HCT116 (cell line): ENCODE results near the gene CATSPERD. TPM values are rescaled to one million over a fixed set of nuclear protein-coding genes. Genes with fewer than 3 reads are reported as not detected.

ENCODE experiments used
- ATAC-seq: fragments of 200-7000 bp; cut with Tn5 transposase; 2 replicates; pipeline ENCODE4 v1.9.1; 2020; ENCODE audit warnings: mild to moderate bottlenecking, moderate library complexity
- BruUV-seq: library from RNA; stranded (reverse); fragments of 400-500 nt; replicated peaks from 2 replicates; lab custom pipeline; 2021; lab: Mats Ljungman, UMichigan
- CTCF ChIA-PET: fragments of 300-600 bp; sonication (Branson Sonifier 250); formaldehyde crosslinking; loops from one replicate; lab custom pipeline; 2021; ENCODE audit warnings: antibody characterized with exemption; lab: Charles Lee
- POLR2A ChIA-PET: fragments of 300-600, 350-600 bp; sonication (Branson Sonifier 250); formaldehyde crosslinking; loops from one replicate; lab custom pipeline; 2021; ENCODE audit warnings: antibody characterized with exemption; lab: Charles Lee
- RAD21 ChIA-PET, 2 experiments: fragments of 300-600 bp; sonication (Branson Sonifier 250); formaldehyde crosslinking; loops; one replicate each; lab custom pipeline; 2023; ENCODE audit warnings: low total read pairs in 2 of 2; ENCODE audit not compliant: uncharacterized antibody in 2 of 2, unreplicated experiment in 2 of 2, low non-redundant PET in 1 of 2; lab: Charles Lee
- DNase-seq: peaks from one replicate; pipeline ENCODE4 v3.0.0-alpha.2; 2010; ENCODE audit warnings: low read depth, low spot score
- H2AFZ ChIP-seq: fragments of 200-600 bp; shearing (Covaris generic), sonication (generic); 2 replicates; pipeline ENCODE4 v1.6.1; 2017; ENCODE audit warnings: low read depth, mixed run types, mixed read lengths, antibody characterized with exemption, low read length; ENCODE audit not compliant: poor library complexity, severe bottlenecking
- H3K27ac ChIP-seq: 2 replicates; pipeline ENCODE4 v1.5.1; 2012; ENCODE audit warnings: low read depth, low read length
- H3K27me3 ChIP-seq: fragments of 200-600 bp; sonication (generic); 2 replicates; pipeline ENCODE4 v1.6.1; 2016; ENCODE audit warnings: mixed run types, low read length, mixed read lengths; ENCODE audit not compliant: insufficient read depth
- H3K36me3 ChIP-seq, 2 experiments: fragments of 200-500 bp in 1 of 2; fragments of 200-600 bp in 1 of 2; sonication (Bioruptor generic) in 1 of 2; sonication (generic) in 1 of 2; 2 replicates each; pipeline versions ENCODE4 v1.5.1 to v1.6.1; 2014 to 2016; ENCODE audit warnings: low read length in 2 of 2, inconsistent platforms in 1 of 2, mixed read lengths in 1 of 2, mixed run types in 1 of 2; ENCODE audit not compliant: insufficient read depth in 2 of 2, control insufficient read depth in 1 of 2
- H3K4me1 ChIP-seq, 2 experiments: fragments of 200-600 bp in 1 of 2; sonication (generic) in 1 of 2; 2 replicates each; pipeline versions ENCODE4 v1.5.1 to v1.6.1; 2012 to 2017; ENCODE audit warnings: low read length in 2 of 2, inconsistent platforms in 1 of 2, mild to moderate bottlenecking in 1 of 2, mixed read lengths in 1 of 2, mixed run types in 1 of 2, moderate library complexity in 1 of 2; ENCODE audit not compliant: insufficient read depth in 2 of 2, control insufficient read depth in 1 of 2
- H3K4me2 ChIP-seq: fragments of 200-600 bp; sonication (generic); 2 replicates; pipeline ENCODE4 v1.6.1; 2017; ENCODE audit warnings: mixed run types, low read length, mixed read lengths
- H3K4me3 ChIP-seq, 2 experiments: fragments of 200-600 bp in 1 of 2; sonication (generic) in 1 of 2; replicated peaks in 1 of 2; 2 replicates each; pipeline ENCODE4 v1.5.1; 2011 to 2016; ENCODE audit warnings: low read length in 2 of 2, control low read depth in 1 of 2, low read depth in 1 of 2, mild to moderate bottlenecking in 1 of 2, mixed read lengths in 1 of 2, mixed run types in 1 of 2
- H3K79me2 ChIP-seq: fragments of 200-600 bp; sonication (generic); 2 replicates; pipeline ENCODE4 v1.6.1; 2017; ENCODE audit warnings: mild to moderate bottlenecking, mixed run types, low read length, moderate library complexity, mixed read lengths; ENCODE audit not compliant: insufficient read depth
- H3K9ac ChIP-seq: fragments of 200-600 bp; sonication (generic); 2 replicates; pipeline ENCODE4 v1.6.1; 2016; ENCODE audit warnings: low read length, mixed read lengths
- H3K9me2 ChIP-seq: fragments of 200-600 bp; sonication (generic), shearing (Covaris generic); 2 replicates; pipeline ENCODE4 v1.6.1; 2017; ENCODE audit warnings: mixed run types, mild to moderate bottlenecking, moderate library complexity; ENCODE audit not compliant: insufficient read depth
- H3K9me3 ChIP-seq, 2 experiments: fragments of 200-500 bp in 1 of 2; fragments of 200-600 bp in 1 of 2; sonication (Bioruptor generic) in 1 of 2; sonication (generic) in 1 of 2; 2 replicates each; pipeline ENCODE4 v1.6.1; 2014 to 2017; ENCODE audit warnings: low read length in 2 of 2, mixed read lengths in 2 of 2, inconsistent platforms in 1 of 2, low read depth in 1 of 2, mild to moderate bottlenecking in 1 of 2, mixed run types in 1 of 2, moderate library complexity in 1 of 2; ENCODE audit not compliant: control insufficient read depth in 1 of 2, insufficient read depth in 1 of 2
- H4K20me1 ChIP-seq: fragments of 200-600 bp; sonication (generic), shearing (Covaris generic); 2 replicates; pipeline ENCODE4 v1.6.1; 2017; ENCODE audit warnings: mixed run types, mild to moderate bottlenecking, moderate library complexity; ENCODE audit not compliant: insufficient read depth
- ATF3 ChIP-seq: IDR thresholded peaks from 2 replicates; pipeline ENCODE4 v1.6.1; 2012
- EZH2phosphoT487 ChIP-seq: fragments of 200-600 bp; IDR thresholded peaks from 2 replicates; pipeline ENCODE4 v1.6.1; 2018; ENCODE audit warnings: antibody characterized with exemption, borderline replicate concordance
- MAX ChIP-seq: IDR thresholded peaks from 2 replicates; pipeline ENCODE4 v1.6.1; 2012
- RAD21 ChIP-seq: IDR thresholded peaks from 2 replicates; pipeline ENCODE4 v1.6.1; 2012; ENCODE audit warnings: low read depth, mild to moderate bottlenecking
- SRF ChIP-seq: IDR thresholded peaks from 2 replicates; pipeline ENCODE4 v1.6.1; 2012; ENCODE audit warnings: low read depth
- ZBTB33 ChIP-seq: IDR thresholded peaks from 2 replicates; pipeline ENCODE4 v1.6.1; 2011; ENCODE audit warnings: mild to moderate bottlenecking, low read length, moderate library complexity; ENCODE audit not compliant: insufficient replicate concordance; ENCODE audit errors: extremely low read depth
- ZFX ChIP-seq: fragments of 450-650 bp; IDR thresholded peaks from 2 replicates; pipeline ENCODE4 v1.6.1; 2017
- intact Hi-C: fragments of 100-400 bp; cut with micrococcal nuclease; formaldehyde crosslinking; loops from 2 replicates; pipeline ENCODE4 v1.10.0; 2022
- total RNA-seq: library from RNA; stranded (reverse); gene quantifications from one replicate; pipeline ENCODE4 v1.2.1, GENCODE V29; 2021; ENCODE audit not compliant: unreplicated experiment

Gene CATSPERD
- total RNA-seq, 1 experiment from 2014 or later, result not detected

- RAD21 ChIA-PET, result interaction anchor here (0.8 to 1.8 kb wide), 9 partner anchors 9 to 219 kb away, joined by 3 to 10 read pairs (median 4); partner anchors contain the start of genes NDUFA11 (in 1 of the 2) and RANBP3 (in 1 of the 2)
- CTCF ChIA-PET, result interaction anchor here (0.6 to 2.2 kb wide), 40 partner anchors 7 to 570 kb away, joined by 3 to 49 read pairs (median 4); partner anchors contain the start of genes ALKBH7, CATSPERD, DUS3L and FUT5
- Histone ChIP-seq H3K79me2 (no peaks in the 10 kb centered on the region), H3K9ac (peak overlapping the region; percentile 47), H2AFZ (peak overlapping the region; percentile 80), H3K36me3 (no peaks in the 10 kb centered on the region), H4K20me1 (no peaks in the 10 kb centered on the region), H3K9me2 (no peaks in the 10 kb centered on the region), H3K9me3 (no peaks in the 10 kb centered on the region), H3K4me1 (peaks cover 5 to 24% of the 10 kb centered on the region in 2 experiments), H3K4me2 (peak overlapping the region; percentile 91), H3K27me3 (no peaks in the 10 kb centered on the region), H3K27ac (peak overlapping the region; percentile 7; the same call in 1 of the 2 replicates), H3K4me3 (peak overlapping the region in 1 of 2 experiments; percentile 48; a peak in 2 of 4 replicates)
- ATAC-seq (no peak), DNase-seq (no peak)
- no TSS peak for BruUV-seq
- POLR2A ChIA-PET, result interaction anchor here (0.6 to 1.7 kb wide), 6 partner anchors 12 to 114 kb away, joined by 3 to 22 read pairs (median 6); partner anchors contain the start of genes DUS3L and RPL36
- intact Hi-C loops, result no loop called here
- no peak for TF ChIP-seq EZH2phosphoT487
- TF ChIP-seq RAD21, result no peak
- no peak for TF ChIP-seq ZBTB33
- no peak for TF ChIP-seq ATF3
- no peak for TF ChIP-seq ZFX
- TF ChIP-seq MAX, result no peak
- TF ChIP-seq SRF, result no peak
These were observed 83.0 kb downstream of the CATSPERD start for GRCh38 chr19:5803441-5803751.
